ENCODE measurements around the gene AURKA.

DNA sequence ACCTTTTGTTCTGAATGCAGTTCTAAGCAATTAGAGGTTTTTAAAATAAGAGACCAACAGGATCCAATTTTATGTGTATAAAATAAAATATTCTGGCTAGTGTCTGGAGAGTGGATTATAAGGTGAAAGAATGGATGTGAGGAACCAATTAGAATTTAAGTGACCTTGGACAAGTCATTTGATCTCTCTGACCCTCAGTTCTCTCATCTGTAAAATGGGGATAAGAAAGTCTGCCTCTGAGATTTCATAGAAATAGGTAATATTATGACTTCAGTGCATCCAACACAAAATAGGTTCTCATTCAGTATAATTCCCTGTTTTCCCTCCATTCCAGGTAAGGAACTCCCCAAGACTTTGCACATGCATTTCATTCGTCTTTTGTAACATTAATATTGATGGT is 38.9 kb upstream of the AURKA start:
- TF ChIP-seq CTCF (conservative IDR thresholded peaks at IDR 0.05; ENCODE audit: low read depth, low read length) = no peak
- no peak for TF ChIP-seq EZH2phosphoT487 (IDR thresholded peaks at IDR 0.05; ENCODE audit: borderline replicate concordance, low read length)
- no peak for TF ChIP-seq EZH2 (IDR thresholded peaks at IDR 0.05; ENCODE audit: low read length, unreplicated experiment)
